ENCODE results near the gene PITPNC1. TPM values are rescaled to one million over a fixed set of nuclear protein-coding genes. Genes with fewer than 3 reads are reported as not detected.

PITPNC1 gene
- total and polyA plus RNA-seq, 2 experiments from 2014 or later = 5.8 to 7.3 TPM

DNA sequence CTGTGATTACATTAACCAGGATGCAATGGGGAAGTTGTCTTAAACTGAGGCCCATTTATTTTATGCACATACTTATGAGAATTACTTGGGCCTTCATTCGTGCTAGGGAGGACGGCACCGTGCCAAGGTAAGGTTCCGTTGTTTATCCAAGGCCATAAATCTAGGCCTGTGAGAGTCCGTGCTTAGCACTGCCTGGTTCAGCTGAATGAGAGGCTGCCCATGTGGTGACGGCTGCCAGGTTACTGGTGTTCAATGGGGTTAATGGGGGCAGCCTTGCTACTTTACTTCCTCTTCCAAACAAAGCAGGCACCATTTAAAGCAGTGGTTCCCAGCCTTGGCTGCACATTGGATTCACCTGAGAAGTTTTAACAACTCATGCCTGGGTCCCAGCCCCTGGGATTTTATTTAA, 205.6 kb downstream of the PITPNC1 start:
- TF ChIP-seq EZH2phosphoT487 (IDR thresholded peaks at IDR 0.05; ENCODE audit: insufficient read depth, low read depth) = no peak
- no peak for TF ChIP-seq EZH2 (IDR thresholded peaks at IDR 0.05; ENCODE audit: insufficient read depth, poor library complexity, severe bottlenecking)
- Histone ChIP-seq H3K27ac (no peak overlapping the region), H3K4me1 (ENCODE audit: insufficient read depth) (no peaks in the 10 kb centered on the region), H3K27me3 (replicated peaks; ENCODE audit: insufficient read depth) (no peaks in the 10 kb centered on the region), H3K9ac (no peak overlapping the region), H3K4me3 (no peak overlapping the region), H3K36me3 (ENCODE audit: low read depth) (no peaks in the 10 kb centered on the region), H3K9me3 (ENCODE audit: low read depth) (no peaks in the 10 kb centered on the region), H3K4me2 (ENCODE audit: unreplicated experiment) (no peak overlapping the region), H4K20me1 (ENCODE audit: insufficient read depth) (no peaks in the 10 kb centered on the region), H2AFZ (no peak overlapping the region), H3K79me2 (ENCODE audit: insufficient read depth) (no peaks in the 10 kb centered on the region), H3K9me2 (ENCODE audit: insufficient read depth) (no peaks in the 10 kb centered on the region), H3F3A (ENCODE audit: insufficient read depth) (no peaks in the 10 kb centered on the region)
- 92 to 93% methylated on average over 6 of the region's 6 CpGs for WGBS, 2 experiments (ENCODE audit: low coverage in 1 of 2, low lambda C conversion rate in 2 of 2, missing lambda C conversion rate in 2 of 2)
- no peak for DNase-seq
- in situ Hi-C loops (cut with MboI) = no loop called here

DNA sequence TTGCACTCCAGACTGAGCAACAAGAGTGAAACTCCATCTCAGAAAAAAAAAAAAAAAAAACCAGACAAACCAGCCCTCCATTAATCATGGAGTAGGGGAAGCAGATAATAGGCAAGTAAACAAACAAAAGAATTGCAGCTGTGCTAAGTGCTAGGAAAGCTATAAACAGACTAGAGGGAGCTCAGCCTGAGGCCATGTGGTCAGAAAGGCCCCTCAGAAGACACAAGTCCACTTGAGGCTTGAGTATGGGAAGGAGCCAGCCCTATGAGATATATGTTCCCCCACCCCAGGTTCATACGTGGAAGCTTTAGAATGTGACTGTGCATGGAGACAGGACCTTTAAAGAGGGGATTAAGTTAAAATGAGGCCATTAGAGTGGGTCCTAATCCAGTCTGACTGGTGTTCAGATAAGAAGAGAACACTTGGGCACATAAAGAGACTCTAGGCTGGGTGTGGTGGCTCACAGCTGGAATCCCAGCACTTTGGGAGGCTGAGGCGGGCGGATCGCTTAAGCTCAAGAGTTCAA, 208.1 kb downstream of the PITPNC1 start:
- no peaks in the 10 kb centered on the region for H3K9me2 ChIP-seq (ENCODE audit: insufficient read depth)
- no peaks in the 10 kb centered on the region for H3K79me2 ChIP-seq (ENCODE audit: insufficient read depth)
- no peak for DNase-seq
- H3K27me3 ChIP-seq (replicated peaks; ENCODE audit: insufficient read depth) = no peaks in the 10 kb centered on the region
- H3K4me1 ChIP-seq (ENCODE audit: insufficient read depth) = no peaks in the 10 kb centered on the region
- H3K9ac ChIP-seq = no peak overlapping the region
- in situ Hi-C loops (cut with MboI) = no loop called here
- H3K4me2 ChIP-seq (ENCODE audit: unreplicated experiment) = no peak overlapping the region
- H3K9me3 ChIP-seq (ENCODE audit: low read depth) = no peaks in the 10 kb centered on the region
- H3F3A ChIP-seq (ENCODE audit: insufficient read depth) = no peaks in the 10 kb centered on the region
- TF ChIP-seq EZH2 (IDR thresholded peaks at IDR 0.05; ENCODE audit: insufficient read depth, poor library complexity, severe bottlenecking) (no peak), EZH2phosphoT487 (IDR thresholded peaks at IDR 0.05; ENCODE audit: insufficient read depth, low read depth) (no peak)
- H3K36me3 ChIP-seq (ENCODE audit: low read depth) = no peaks in the 10 kb centered on the region
- no peak overlapping the region for H2AFZ ChIP-seq
- H3K27ac ChIP-seq = no peak overlapping the region
- no peak overlapping the region for H3K4me3 ChIP-seq
- 98 to 100% methylated on average over 4 of the region's 4 CpGs for WGBS, 2 experiments (ENCODE audit: low coverage in 1 of 2, low lambda C conversion rate in 2 of 2, missing lambda C conversion rate in 2 of 2)
- H4K20me1 ChIP-seq (ENCODE audit: insufficient read depth) = no peaks in the 10 kb centered on the region

GRCh38 chr17:67588326-67588725, 211.2 kb downstream of the PITPNC1 start:
- no peaks in the 10 kb centered on the region for H3K79me2 ChIP-seq (ENCODE audit: insufficient read depth)
- H3K36me3 ChIP-seq (ENCODE audit: low read depth) = no peaks in the 10 kb centered on the region
- in situ Hi-C loops (cut with MboI) = no loop called here
- H2AFZ ChIP-seq = no peak overlapping the region
- 78 to 85% methylated on average over 9 of the region's 9 CpGs for WGBS, 2 experiments (ENCODE audit: low coverage in 1 of 2, low lambda C conversion rate in 2 of 2, missing lambda C conversion rate in 2 of 2)
- no peak overlapping the region for H3K9ac ChIP-seq
- TF ChIP-seq EZH2phosphoT487 (IDR thresholded peaks at IDR 0.05; ENCODE audit: insufficient read depth, low read depth) = no peak
- no peak for TF ChIP-seq EZH2 (IDR thresholded peaks at IDR 0.05; ENCODE audit: insufficient read depth, poor library complexity, severe bottlenecking)
- DNase-seq = no peak
- no peaks in the 10 kb centered on the region for H4K20me1 ChIP-seq (ENCODE audit: insufficient read depth)
- H3K4me3 ChIP-seq = no peak overlapping the region
- no peaks in the 10 kb centered on the region for H3K27me3 ChIP-seq (replicated peaks; ENCODE audit: insufficient read depth)
- H3K9me3 ChIP-seq (ENCODE audit: low read depth) = no peaks in the 10 kb centered on the region
- H3K27ac ChIP-seq = no peak overlapping the region
- no peak overlapping the region for H3K4me2 ChIP-seq (ENCODE audit: unreplicated experiment)
- no peaks in the 10 kb centered on the region for H3F3A ChIP-seq (ENCODE audit: insufficient read depth)
- H3K4me1 ChIP-seq (ENCODE audit: insufficient read depth) = no peaks in the 10 kb centered on the region
- H3K9me2 ChIP-seq (ENCODE audit: insufficient read depth) = no peaks in the 10 kb centered on the region

GRCh38 chr17:67594115-67594880, 217.2 kb downstream of the PITPNC1 start:
- 80% methylated on average over 7 of the region's 7 CpGs for WGBS, 2 experiments (ENCODE audit: low coverage in 1 of 2, low lambda C conversion rate in 2 of 2, missing lambda C conversion rate in 2 of 2)
- no peak overlapping the region for H3K4me2 ChIP-seq (ENCODE audit: unreplicated experiment)
- no peaks in the 10 kb centered on the region for H3K36me3 ChIP-seq (ENCODE audit: low read depth)
- no peak overlapping the region for H2AFZ ChIP-seq
- H3K27me3 ChIP-seq (replicated peaks; ENCODE audit: insufficient read depth) = no peaks in the 10 kb centered on the region
- H3K9ac ChIP-seq = no peak overlapping the region
- H3K9me2 ChIP-seq (ENCODE audit: insufficient read depth) = no peaks in the 10 kb centered on the region
- no peaks in the 10 kb centered on the region for H3K79me2 ChIP-seq (ENCODE audit: insufficient read depth)
- H3K4me1 ChIP-seq (ENCODE audit: insufficient read depth) = no peaks in the 10 kb centered on the region
- no peak overlapping the region for H3K27ac ChIP-seq
- in situ Hi-C loops (cut with MboI) = no loop called here
- H3K4me3 ChIP-seq = no peak overlapping the region
- TF ChIP-seq EZH2phosphoT487 (IDR thresholded peaks at IDR 0.05; ENCODE audit: insufficient read depth, low read depth) (no peak), EZH2 (IDR thresholded peaks at IDR 0.05; ENCODE audit: insufficient read depth, poor library complexity, severe bottlenecking) (no peak)
- no peak for DNase-seq
- no peaks in the 10 kb centered on the region for H3K9me3 ChIP-seq (ENCODE audit: low read depth)
- H4K20me1 ChIP-seq (ENCODE audit: insufficient read depth) = no peaks in the 10 kb centered on the region
- H3F3A ChIP-seq (ENCODE audit: insufficient read depth) = no peaks in the 10 kb centered on the region

Data from GM23248 (cell line).